ENCODE results near the gene PLEKHA1.

The PLEKHA1 gene

GRCh38 chr10:122424059-122424458 lies 49.6 kb downstream of the PLEKHA1 start:
- DNase-seq: no peak

- no peak for DNase-seq
Measured at GRCh38 chr10:122426829-122427228, 52.3 kb downstream of the PLEKHA1 start.

GRCh38 chr10:122427280-122427679 lies 52.8 kb downstream of the PLEKHA1 start:
- no peak for DNase-seq

DNA sequence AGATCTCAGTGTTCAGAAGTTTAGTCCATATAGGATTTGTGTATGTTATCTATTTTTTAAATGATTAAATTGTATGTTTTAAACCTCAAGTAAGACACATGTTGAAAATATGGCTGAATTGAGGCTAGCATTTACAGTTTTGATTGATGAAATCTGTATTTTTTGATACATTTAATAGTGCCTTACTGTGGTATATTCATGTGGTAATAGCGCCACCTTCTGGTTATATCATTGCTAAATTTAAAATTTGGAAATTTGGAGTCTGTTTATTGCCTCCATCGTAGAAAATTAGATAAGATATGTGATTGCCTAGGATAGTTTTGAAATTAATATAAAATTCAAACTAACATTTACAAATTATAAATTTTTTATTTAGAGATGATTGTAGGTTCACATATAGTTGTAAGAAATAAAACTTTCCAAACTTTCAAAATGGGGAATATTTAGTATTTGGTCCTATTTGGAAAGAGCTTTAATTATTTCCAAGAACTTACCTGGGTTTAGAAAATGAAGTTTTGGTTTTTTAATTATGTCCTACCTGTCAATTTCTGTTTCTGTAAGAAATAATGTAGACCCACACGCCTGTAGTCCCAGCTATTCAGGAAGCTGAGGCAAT lies 60.8 kb downstream of the PLEKHA1 start:
- DNase-seq: peak; percentile 67 to 87 (median 77)

DNA sequence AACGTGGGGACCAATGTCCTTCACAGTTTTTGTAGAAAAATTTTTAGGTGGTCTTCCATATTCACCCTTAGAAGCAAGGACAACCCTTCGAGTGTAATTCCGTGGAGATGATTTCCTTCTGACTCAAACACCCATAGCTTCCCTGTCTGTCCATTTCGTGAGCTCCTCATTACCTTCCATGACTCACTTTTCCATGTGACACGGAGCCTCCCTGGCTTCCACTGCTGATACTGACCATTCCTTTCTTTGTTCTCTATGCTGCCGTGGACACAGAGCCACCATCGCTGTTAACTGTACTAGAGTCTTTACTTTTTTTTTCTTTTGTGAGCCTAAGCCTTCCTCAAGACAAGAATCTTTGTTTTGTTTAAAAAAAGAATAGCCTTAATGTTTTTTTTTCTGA lies 67.5 kb downstream of the PLEKHA1 start:
- DNase-seq: no peak

- DNase-seq: no peak
Measured at GRCh38 chr10:122445469-122445868, 71.0 kb downstream of the PLEKHA1 start.

DNA sequence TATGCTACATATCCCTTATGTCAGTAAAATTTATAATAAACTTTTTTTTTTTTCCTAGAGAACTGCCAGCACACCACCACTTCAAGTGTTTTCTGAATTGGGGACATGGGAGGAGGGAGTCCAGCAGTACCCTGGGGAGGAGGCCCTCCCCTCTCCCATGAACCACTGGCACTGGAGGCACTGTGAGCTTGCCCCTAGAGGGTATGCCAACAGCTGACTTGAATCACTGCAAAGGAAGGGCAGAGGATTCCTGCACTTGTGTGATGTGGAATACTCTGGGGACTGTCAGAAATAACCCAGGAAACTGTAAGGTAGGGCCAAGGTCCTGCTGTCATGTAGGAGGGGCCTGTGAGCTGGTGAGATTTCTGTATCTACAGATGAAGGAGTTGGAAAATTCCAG lies 71.4 kb downstream of the PLEKHA1 start:
- DNase-seq: no peak

DNA sequence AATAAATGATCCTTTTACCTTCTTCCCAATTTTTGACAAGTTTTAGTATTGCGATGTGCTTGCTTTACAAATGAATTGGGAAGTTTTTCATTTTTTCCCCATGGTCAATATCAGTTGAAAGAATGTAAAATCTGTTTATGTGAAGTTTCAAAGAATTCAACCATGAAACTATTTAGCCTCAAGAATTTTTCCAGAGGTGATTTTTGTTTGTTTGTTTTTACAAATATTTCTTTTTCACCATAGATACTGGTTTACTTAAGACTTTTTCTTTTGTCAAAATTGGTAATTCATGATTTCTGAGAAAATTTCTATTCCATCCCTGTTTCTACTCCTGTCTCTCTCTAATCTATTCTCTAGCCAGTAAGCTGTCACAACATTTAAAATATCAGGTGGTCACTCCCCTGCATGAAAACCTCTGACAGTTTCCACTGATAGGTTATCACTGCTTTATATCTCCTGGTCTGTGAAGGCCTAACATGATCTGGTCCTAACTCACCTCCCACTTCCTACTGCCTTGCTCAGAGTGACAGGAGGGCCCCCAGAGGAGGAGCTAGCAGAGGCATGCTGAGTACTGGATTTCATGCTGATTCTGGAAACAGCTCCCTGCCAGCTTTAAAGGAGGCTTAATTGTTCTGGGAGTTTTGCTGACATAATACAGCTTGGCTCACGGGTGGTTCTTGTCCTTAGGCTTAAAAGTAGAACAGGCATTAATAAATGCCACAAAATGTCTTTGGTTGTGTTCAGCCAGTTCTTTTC lies 72.3 kb downstream of the PLEKHA1 start:
- DNase-seq: no peak

DNA sequence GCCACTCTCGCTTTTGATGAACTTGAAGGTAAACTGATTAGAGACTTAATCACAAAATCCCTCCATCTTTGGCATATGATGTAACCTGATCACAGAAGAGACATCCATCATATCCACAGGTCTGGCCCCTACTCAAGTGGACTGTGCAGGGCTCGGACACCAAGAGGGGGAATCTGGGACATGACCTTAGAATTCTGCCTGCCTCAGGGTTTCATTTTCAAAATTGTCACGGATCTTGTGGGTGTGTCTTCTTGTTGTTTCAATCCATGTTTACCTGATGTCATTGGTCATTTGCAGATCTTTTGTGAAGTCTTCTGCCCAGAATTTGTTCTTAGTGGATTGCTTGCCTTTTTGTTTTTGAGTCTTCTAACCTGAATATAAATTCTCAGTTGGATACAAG lies 74.1 kb downstream of the PLEKHA1 start:
- no peak for DNase-seq

GRCh38 chr10:122449153-122449552 lies 74.6 kb downstream of the PLEKHA1 start:
- no peak for DNase-seq

GRCh38 chr10:122450353-122450990 lies 76.0 kb downstream of the PLEKHA1 start:
- peak in 1 of 3 donors; percentile 12 for DNase-seq

- DNase-seq: peak in 1 of 3 donors; percentile 10
Measured at GRCh38 chr10:122454071-122454470, 79.6 kb downstream of the PLEKHA1 start.

GRCh38 chr10:122454603-122455080 lies 80.1 kb downstream of the PLEKHA1 start, which contains the start of gene ARMS2:
Gene ARMS2 (plus strand): TSS chr10:122454653. CDS start chr10:122454728, 75 bp downstream.
- peak in 1 of 3 donors; percentile 11 for DNase-seq

DNA sequence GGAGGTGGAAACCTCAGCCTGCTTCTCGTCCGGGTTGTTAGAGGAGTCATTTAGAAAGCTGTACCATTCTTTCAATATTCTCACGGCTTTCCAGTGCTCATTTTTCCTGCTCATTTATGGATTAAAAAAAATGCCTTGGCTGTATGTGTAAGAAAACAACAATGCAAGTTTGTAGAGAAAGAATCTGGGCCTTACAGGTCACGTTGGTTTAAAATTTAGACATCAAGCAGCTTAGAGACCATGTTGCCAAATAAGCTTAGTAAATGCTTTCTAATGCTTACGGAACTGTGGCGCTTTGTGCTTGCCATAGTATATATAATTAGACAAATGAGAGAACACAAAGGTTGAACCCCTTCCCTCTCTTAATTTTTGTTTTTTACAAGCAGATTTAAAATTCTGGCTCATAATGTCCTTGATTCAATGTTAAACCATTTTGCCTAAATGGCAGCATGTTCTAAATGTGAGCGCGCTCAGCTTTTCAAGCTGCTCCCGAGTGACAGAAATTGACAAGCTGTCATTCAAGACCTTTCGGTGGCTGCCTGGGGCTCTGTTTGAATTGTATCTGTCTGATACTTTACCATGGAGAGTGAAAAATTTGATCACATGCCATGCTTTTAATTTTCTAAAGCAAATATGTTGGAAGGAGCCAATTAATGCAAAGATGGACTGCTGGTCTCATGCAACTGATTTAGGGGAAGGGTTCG lies 81.0 kb downstream of the PLEKHA1 start:
- peak in 1 of 3 donors; percentile 14 for DNase-seq

DNA sequence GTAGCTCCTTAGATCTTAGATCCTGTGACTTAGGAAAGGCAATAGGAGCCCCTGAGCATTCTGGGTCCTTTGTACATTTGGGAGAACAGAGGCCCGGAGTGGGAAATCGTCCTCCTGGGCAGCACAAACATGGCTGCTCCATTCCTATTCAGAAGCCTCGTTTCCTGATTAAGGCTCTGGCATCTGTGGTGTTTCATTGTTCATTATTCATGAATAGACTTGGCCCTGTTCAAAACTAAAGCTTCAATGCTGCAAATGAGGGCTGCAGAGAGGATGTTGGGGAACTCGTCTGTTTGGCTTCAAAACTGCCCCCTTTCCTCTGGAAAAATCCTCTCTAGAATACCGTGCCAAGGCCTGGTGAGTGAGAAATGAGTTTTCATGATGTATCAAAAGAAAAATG lies 83.4 kb downstream of the PLEKHA1 start:
- DNase-seq: no peak

DNA sequence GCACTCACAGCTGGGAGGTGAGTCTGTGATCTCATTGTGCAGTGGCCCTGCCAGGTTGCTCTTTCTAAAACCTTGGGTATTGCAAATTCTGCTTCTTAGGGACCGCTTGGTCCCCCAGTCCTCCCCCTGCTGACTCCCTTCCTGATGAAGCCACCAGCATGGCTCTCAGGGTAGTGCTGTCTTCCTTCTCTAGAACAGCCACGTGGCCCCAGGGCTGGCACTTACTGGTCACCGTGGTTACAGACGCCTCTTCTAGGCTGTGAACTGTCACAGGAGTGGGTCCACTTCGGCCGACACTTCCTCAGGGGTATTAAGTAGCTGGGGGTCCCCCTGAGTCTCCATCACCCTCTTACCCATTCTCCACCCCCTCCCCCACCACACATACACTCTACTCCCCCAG lies 84.2 kb downstream of the PLEKHA1 start:
- DNase-seq: no peak

DNA sequence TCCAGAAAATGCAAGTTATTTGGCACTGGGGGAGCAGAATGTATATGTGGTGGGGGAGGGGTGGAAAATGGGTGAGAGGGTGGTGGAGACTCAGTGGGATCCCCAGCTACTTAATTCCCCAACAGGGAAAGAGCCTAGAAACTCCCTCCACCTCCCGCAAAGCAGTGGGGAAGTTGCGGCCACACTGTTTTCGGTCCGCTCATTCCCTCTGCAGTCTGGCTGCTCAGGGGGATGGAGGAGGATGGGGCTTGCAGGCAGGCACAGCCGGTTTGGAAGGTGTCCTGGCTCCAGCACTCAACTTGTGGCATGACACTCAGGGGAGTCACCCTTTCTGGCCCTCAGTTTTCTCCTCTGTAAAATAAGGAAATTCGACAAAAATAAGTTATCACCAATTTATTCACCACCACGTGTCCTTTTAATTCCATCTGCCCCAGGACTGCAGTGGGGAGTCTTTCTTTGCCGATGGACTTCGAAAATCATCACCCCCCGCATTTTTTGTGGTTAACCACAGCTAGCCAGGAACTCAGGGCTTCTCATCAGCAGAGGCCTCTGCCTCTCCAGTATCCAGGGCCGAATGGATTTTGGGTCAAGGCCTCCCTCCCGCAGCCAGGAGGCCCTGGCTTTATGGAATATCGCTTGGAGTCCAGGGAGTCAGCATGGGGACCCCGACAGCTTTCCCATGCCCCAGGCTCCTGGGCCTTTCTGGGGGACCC lies 85.2 kb downstream of the PLEKHA1 start:
- DNase-seq: peak; percentile 53 to 67 (median 58)

- DNase-seq: peak; percentile 29 to 47 (median 30)
Measured at GRCh38 chr10:122460891-122461293, 86.4 kb downstream of the PLEKHA1 start.

GRCh38 chr10:122461367-122461728 lies 86.8 kb downstream of the PLEKHA1 start, which contains the start of gene HTRA1:
Gene HTRA1 (plus strand): TSS chr10:122461553. CDS start chr10:122461653, 100 bp downstream.
- peak; percentile 52 to 76 (median 67) for DNase-seq

DNA sequence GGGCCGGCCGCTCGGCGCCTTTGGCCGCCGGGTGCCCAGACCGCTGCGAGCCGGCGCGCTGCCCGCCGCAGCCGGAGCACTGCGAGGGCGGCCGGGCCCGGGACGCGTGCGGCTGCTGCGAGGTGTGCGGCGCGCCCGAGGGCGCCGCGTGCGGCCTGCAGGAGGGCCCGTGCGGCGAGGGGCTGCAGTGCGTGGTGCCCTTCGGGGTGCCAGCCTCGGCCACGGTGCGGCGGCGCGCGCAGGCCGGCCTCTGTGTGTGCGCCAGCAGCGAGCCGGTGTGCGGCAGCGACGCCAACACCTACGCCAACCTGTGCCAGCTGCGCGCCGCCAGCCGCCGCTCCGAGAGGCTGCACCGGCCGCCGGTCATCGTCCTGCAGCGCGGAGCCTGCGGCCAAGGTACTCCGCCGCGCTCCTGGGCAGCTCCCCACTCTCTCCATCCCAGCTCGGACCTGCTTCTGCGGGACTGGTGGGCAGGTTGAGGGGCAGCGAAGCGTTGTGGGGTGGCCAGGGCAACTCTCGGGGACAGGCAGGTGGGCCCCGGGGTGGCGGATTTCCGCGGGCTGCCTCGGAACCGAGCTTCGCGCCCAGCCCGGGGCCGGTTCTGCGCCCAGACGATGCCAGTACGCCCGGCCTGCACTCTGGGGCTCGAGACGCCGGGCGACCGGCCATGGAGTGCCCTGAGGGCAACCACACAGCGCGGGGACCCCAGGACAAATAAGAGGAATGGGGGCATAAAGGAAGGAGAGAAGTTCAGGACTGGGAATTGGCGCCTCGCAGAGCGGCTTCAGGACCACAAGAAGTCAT lies 87.4 kb downstream of the PLEKHA1 start:
- DNase-seq: peak in 1 of 3 donors; percentile 37
